MM.1S (cell line): ENCODE measurements around the gene SWAP70.

Experiments used
- DNase-seq: peaks from one replicate; pipeline ENCODE4 v3.0.0-alpha.2; 2015
- H2AFZ ChIP-seq: fragments of 300-600 bp; sonication (generic); 2 replicates; pipeline ENCODE4 v1.6.0; 2016; ENCODE audit warnings: antibody characterized with exemption, low read length
- H3F3A ChIP-seq: fragments of 300-600 bp; sonication (generic); 2 replicates; pipeline ENCODE4 v1.6.1; 2016; ENCODE audit warnings: mild to moderate bottlenecking, antibody characterized with exemption, low read length, moderate library complexity, mixed read lengths; ENCODE audit not compliant: insufficient read depth
- H3K27ac ChIP-seq: fragments of 300-600 bp; sonication (generic); 2 replicates; pipeline ENCODE4 v1.5.1; 2016; ENCODE audit warnings: mild to moderate bottlenecking, low read length
- H3K27me3 ChIP-seq: fragments of 300-600 bp; sonication (generic); replicated peaks from 2 replicates; pipeline ENCODE4 v1.6.0; 2016; ENCODE audit warnings: low read length; ENCODE audit not compliant: insufficient read depth
- H3K36me3 ChIP-seq: fragments of 300-600 bp; sonication (generic); replicated peaks from 2 replicates; pipeline ENCODE4 v1.6.1; 2016; ENCODE audit warnings: mild to moderate bottlenecking, low read length, mixed read lengths; ENCODE audit not compliant: insufficient read depth
- H3K4me1 ChIP-seq: fragments of 300-600 bp; sonication (generic); 2 replicates; pipeline ENCODE4 v1.6.1; 2016; ENCODE audit warnings: low read length, mixed read lengths
- H3K4me2 ChIP-seq: fragments of 300-600 bp; sonication (generic); 2 replicates; pipeline ENCODE4 v1.6.0; 2016; ENCODE audit warnings: low read depth, low read length
- H3K4me3 ChIP-seq: fragments of 300-600 bp; sonication (generic); 2 replicates; pipeline ENCODE4 v1.5.1; 2016; ENCODE audit warnings: low read length, mixed read lengths
- H3K79me2 ChIP-seq: fragments of 300-600 bp; sonication (generic); 2 replicates; pipeline ENCODE4 v1.6.1; 2016; ENCODE audit warnings: mixed run types, low read length, mixed read lengths
- H3K9ac ChIP-seq: fragments of 300-600 bp; sonication (generic); 2 replicates; pipeline ENCODE4 v1.6.1; 2016; ENCODE audit warnings: low read length, mixed read lengths
- H3K9me2 ChIP-seq: fragments of 300-600 bp; sonication (generic); replicated peaks from 2 replicates; pipeline ENCODE4 v1.6.1; 2016; ENCODE audit warnings: mild to moderate bottlenecking, low read length, mixed read lengths; ENCODE audit not compliant: insufficient read depth
- H3K9me3 ChIP-seq: fragments of 300-600 bp; sonication (generic); replicated peaks from 2 replicates; pipeline ENCODE4 v1.6.1; 2016; ENCODE audit warnings: mild to moderate bottlenecking, low read length, mixed read lengths; ENCODE audit not compliant: insufficient read depth
- H4K20me1 ChIP-seq: fragments of 300-600 bp; sonication (generic); 2 replicates; pipeline ENCODE4 v1.6.1; 2016; ENCODE audit warnings: mild to moderate bottlenecking, low read length, moderate library complexity, mixed read lengths; ENCODE audit not compliant: insufficient read depth
- CTCF ChIP-seq: fragments of 300-600 bp; sonication (generic); IDR thresholded peaks from 2 replicates; pipeline ENCODE4 v1.5.1; 2016; ENCODE audit warnings: antibody characterized with exemption, low read length, mixed read lengths
- EZH2 ChIP-seq: fragments of 300-600 bp; sonication (generic); optimal IDR thresholded peaks from 2 replicates; pipeline ENCODE3; 2017; ENCODE audit warnings: low read depth, mild to moderate bottlenecking, antibody characterized with exemption, low read length, mixed read lengths
- EZH2phosphoT487 ChIP-seq: fragments of 300-600 bp; sonication (generic); IDR thresholded peaks from 2 replicates; pipeline ENCODE4 v1.6.1; 2018; ENCODE audit warnings: antibody characterized with exemption, low read length

SWAP70 gene

DNA sequence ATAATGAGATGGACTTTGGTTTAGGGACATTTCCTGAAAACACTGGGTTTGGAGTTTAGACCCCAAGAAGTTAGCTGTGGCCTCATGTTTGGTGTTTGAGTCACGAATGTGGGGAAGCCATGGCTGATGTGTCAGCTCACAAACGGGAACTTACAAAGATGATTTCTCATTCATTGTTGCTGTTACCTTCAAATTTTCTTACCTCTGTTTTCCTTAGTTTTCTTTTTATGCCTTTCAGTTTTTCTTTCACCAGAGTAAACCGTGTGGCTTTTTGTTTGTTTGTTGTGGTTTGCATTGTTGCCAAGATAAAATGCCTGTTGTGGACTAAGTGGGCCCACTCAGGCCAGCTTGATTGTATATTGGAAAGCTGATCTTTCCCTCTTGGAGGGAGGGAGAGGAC is 89.1 kb downstream of the SWAP70 start:
- peaks cover 4% of the 10 kb centered on the region; the same call in 1 of the 2 replicates for H3F3A ChIP-seq
- no peak for DNase-seq
- H3K79me2 ChIP-seq = no peaks in the 10 kb centered on the region
- TF ChIP-seq CTCF = no peak
- no peak for TF ChIP-seq EZH2
- no peak for TF ChIP-seq EZH2phosphoT487
- H3K4me1 ChIP-seq = peaks cover 17% of the 10 kb centered on the region; the same call in 1 of the 2 replicates
- no peaks in the 10 kb centered on the region for H3K9me2 ChIP-seq
- no peak overlapping the region for H3K4me2 ChIP-seq
- no peaks in the 10 kb centered on the region for H3K9me3 ChIP-seq
- H2AFZ ChIP-seq = no peak overlapping the region
- no peaks in the 10 kb centered on the region for H3K27me3 ChIP-seq
- no peak overlapping the region for H3K9ac ChIP-seq
- H4K20me1 ChIP-seq = no peaks in the 10 kb centered on the region
- no peak overlapping the region for H3K4me3 ChIP-seq
- H3K36me3 ChIP-seq = no peaks in the 10 kb centered on the region
- H3K27ac ChIP-seq = no peak overlapping the region

DNA sequence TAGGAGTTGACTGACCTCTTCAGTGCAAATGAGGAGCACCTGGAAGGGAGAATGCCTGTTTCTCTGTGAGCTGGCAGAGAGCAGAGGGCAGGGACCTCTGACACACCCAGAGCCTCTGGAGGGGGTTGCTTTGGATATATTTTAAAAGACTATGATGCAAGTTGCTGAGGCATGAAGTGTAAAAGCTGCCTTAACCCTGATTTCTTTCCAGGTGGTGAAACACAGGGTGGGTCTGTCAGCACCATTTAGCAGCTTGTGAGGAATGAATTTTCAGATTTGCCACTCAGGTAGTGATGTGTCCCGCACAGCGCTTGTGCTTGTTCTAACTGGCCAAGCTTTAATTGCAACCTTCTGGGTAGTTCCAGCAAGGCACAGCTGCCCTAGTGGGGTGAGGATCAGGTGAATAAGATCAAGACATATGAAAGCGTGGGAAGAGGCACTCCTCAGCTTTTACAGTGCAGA is 90.2 kb downstream of the SWAP70 start:
- TF ChIP-seq EZH2 (no peak), CTCF (no peak), EZH2phosphoT487 (no peak)
- H2AFZ ChIP-seq = no peak overlapping the region
- H3K27ac ChIP-seq = no peak overlapping the region
- H4K20me1 ChIP-seq = no peaks in the 10 kb centered on the region
- no peak overlapping the region for H3K4me3 ChIP-seq
- peaks cover 6% of the 10 kb centered on the region; the same call in 1 of the 2 replicates for H3F3A ChIP-seq
- H3K4me1 ChIP-seq = peaks cover 11% of the 10 kb centered on the region
- H3K9ac ChIP-seq = no peak overlapping the region
- H3K79me2 ChIP-seq = peaks cover 3% of the 10 kb centered on the region; the same call in 1 of the 2 replicates
- H3K9me2 ChIP-seq = no peaks in the 10 kb centered on the region
- DNase-seq = no peak
- H3K36me3 ChIP-seq = no peaks in the 10 kb centered on the region
- H3K4me2 ChIP-seq = no peak overlapping the region
- H3K27me3 ChIP-seq = no peaks in the 10 kb centered on the region
- H3K9me3 ChIP-seq = no peaks in the 10 kb centered on the region

DNA sequence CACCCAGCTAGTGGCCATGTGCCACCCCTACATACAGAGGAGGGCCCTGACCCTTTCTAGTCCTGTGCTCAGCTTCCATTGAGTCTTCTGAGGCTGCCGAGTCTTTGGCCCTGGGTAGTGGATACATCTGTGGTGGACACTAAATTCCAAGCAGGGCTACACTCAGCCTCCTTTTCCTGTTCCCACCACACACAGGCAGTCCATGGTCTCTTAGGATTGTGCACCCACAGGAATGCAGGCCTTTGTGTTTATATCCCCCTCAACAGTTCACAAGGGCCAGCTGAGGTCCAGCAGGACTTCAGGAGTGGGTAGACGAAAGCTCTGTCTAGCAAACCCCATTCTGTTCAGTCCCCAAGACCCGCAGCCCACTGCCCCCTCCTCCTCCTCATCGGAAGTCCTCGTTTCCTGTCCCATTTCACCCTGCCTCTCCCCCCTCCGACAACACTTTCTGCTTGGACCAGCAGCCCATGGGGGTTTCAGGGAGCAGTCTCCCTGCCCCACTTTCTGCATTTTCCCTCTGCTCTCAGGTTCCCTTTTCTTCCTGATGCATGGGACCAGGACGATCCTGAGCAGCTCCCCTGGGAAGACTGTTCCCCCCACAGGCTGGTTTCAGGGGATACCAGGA is 91.8 kb downstream of the SWAP70 start:
- Histone ChIP-seq H3K4me2 (no peak overlapping the region), H3K79me2 (peaks cover 8% of the 10 kb centered on the region; the same call in 1 of the 2 replicates), H3K9me3 (no peaks in the 10 kb centered on the region), H3F3A (peaks cover 7% of the 10 kb centered on the region; the same call in 1 of the 2 replicates), H3K27me3 (no peaks in the 10 kb centered on the region), H3K4me3 (no peak overlapping the region), H4K20me1 (no peaks in the 10 kb centered on the region), H3K9me2 (no peaks in the 10 kb centered on the region), H3K36me3 (no peaks in the 10 kb centered on the region), H2AFZ (no peak overlapping the region), H3K9ac (no peak overlapping the region), H3K27ac (no peak overlapping the region), H3K4me1 (peaks cover 17% of the 10 kb centered on the region)
- TF ChIP-seq EZH2phosphoT487 (no peak), CTCF (no peak)
- no peak for DNase-seq
